Skin epidermis (tissue), 12 donors: ENCODE results near the gene RPTOR.

ENCODE experiments used
- H3K27ac ChIP-seq, 21 experiments: fragments of 200-600 bp; sonication (generic) in 11 of 21; one replicate each; pipeline ENCODE4 v1.5.0; 2020; ENCODE audit warnings: mild to moderate bottlenecking in 3 of 21, inconsistent platforms in 2 of 21, moderate library complexity in 2 of 21
- H3K4me3 ChIP-seq, 7 experiments: fragments of 200-600 bp; sonication (generic) in 2 of 7; one replicate each; pipeline ENCODE4 v1.5.0; 2020; ENCODE audit warnings: inconsistent platforms in 2 of 7, mild to moderate bottlenecking in 2 of 7, moderate library complexity in 1 of 7

The RPTOR gene

GRCh38 chr17:80631142-80632045 is 86.8 kb downstream of the RPTOR start:
- Histone ChIP-seq H3K27ac (no peak overlapping the region), H3K4me3 (no peak overlapping the region)

GRCh38 chr17:80632046-80632581 is 87.5 kb downstream of the RPTOR start:
- Histone ChIP-seq H3K27ac (peak overlapping the region in 1 of 21 experiments; percentile 30), H3K4me3 (no peak overlapping the region)

GRCh38 chr17:80633207-80633606 is 88.6 kb downstream of the RPTOR start:
- Histone ChIP-seq H3K27ac (no peak overlapping the region), H3K4me3 (no peak overlapping the region)

GRCh38 chr17:80633994-80634566 is 89.4 kb downstream of the RPTOR start:
- H3K27ac ChIP-seq, result no peak overlapping the region
- no peak overlapping the region for H3K4me3 ChIP-seq

GRCh38 chr17:80636361-80637018 is 91.9 kb downstream of the RPTOR start:
- no peak overlapping the region for H3K4me3 ChIP-seq
- H3K27ac ChIP-seq, result no peak overlapping the region

- no peak overlapping the region for H3K27ac ChIP-seq
Observed at GRCh38 chr17:80637048-80637781, 92.6 kb downstream of the RPTOR start.

GRCh38 chr17:80639658-80640057 is 95.0 kb downstream of the RPTOR start:
- Histone ChIP-seq H3K27ac (no peak overlapping the region), H3K4me3 (no peak overlapping the region)

More at GRCh38 chr17:80637048-80637781, 92.6 kb downstream of the RPTOR start:
- no peak overlapping the region for H3K4me3 ChIP-seq

GRCh38 chr17:80640366-80641084 is 95.9 kb downstream of the RPTOR start:
- H3K27ac ChIP-seq, result no peak overlapping the region
- H3K4me3 ChIP-seq, result no peak overlapping the region

GRCh38 chr17:80643326-80644099 is 98.9 kb downstream of the RPTOR start:
- H3K4me3 ChIP-seq, result no peak overlapping the region
- H3K27ac ChIP-seq, result no peak overlapping the region

GRCh38 chr17:80644536-80644935 is 99.9 kb downstream of the RPTOR start:
- Histone ChIP-seq H3K4me3 (no peak overlapping the region), H3K27ac (no peak overlapping the region)

GRCh38 chr17:80645706-80646325 is 101.2 kb downstream of the RPTOR start:
- no peak overlapping the region for H3K4me3 ChIP-seq
- H3K27ac ChIP-seq, result no peak overlapping the region

- no peak overlapping the region for H3K27ac ChIP-seq
Observed at GRCh38 chr17:80646328-80646727, 101.7 kb downstream of the RPTOR start.

GRCh38 chr17:80647746-80648145 is 103.1 kb downstream of the RPTOR start:
- no peak overlapping the region for H3K27ac ChIP-seq

More at GRCh38 chr17:80646328-80646727, 101.7 kb downstream of the RPTOR start:
- H3K4me3 ChIP-seq, result no peak overlapping the region

GRCh38 chr17:80649200-80649644 is 104.6 kb downstream of the RPTOR start:
- Histone ChIP-seq H3K27ac (peak overlapping the region in 8 of 21 experiments; percentile 10 to 79 (median 60)), H3K4me3 (no peak overlapping the region)

More at GRCh38 chr17:80647746-80648145, 103.1 kb downstream of the RPTOR start:
- H3K4me3 ChIP-seq, result no peak overlapping the region

- Histone ChIP-seq H3K4me3 (no peak overlapping the region), H3K27ac (peak overlapping the region in 15 of 21 experiments; percentile 20 to 80 (median 57))
Observed at GRCh38 chr17:80649672-80650330, 105.2 kb downstream of the RPTOR start.

- Histone ChIP-seq H3K4me3 (no peak overlapping the region), H3K27ac (peak overlapping the region in 14 of 21 experiments; percentile 20 to 80 (median 60))
Observed at GRCh38 chr17:80650331-80650672, 105.7 kb downstream of the RPTOR start.
